Measurements from ENCODE around the gene NLRP1.

NLRP1 gene

GRCh38 chr17:5533486-5534315 is 50.6 kb downstream of the NLRP1 start:
- no peaks in the 10 kb centered on the region for H3K27me3 ChIP-seq (ENCODE audit: control insufficient read depth in 1 of 2, insufficient read depth in 2 of 2, low read length in 2 of 2)
- H3K4me3 ChIP-seq (ENCODE audit: low read length in 2 of 2): no peak overlapping the region
- peaks cover 0 to 2% of the 10 kb centered on the region in 2 donors for H3K36me3 ChIP-seq (ENCODE audit: control insufficient read depth in 2 of 2, insufficient read depth in 2 of 2, low read length in 2 of 2)

GRCh38 chr17:5532581-5532980 is 51.7 kb downstream of the NLRP1 start:
- H3K4me3 ChIP-seq (ENCODE audit: low read length in 2 of 2): no peak overlapping the region
- no peaks in the 10 kb centered on the region for H3K27me3 ChIP-seq (ENCODE audit: control insufficient read depth in 1 of 2, insufficient read depth in 2 of 2, low read length in 2 of 2)
- peaks cover under 1% of the 10 kb centered on the region for H3K4me1 ChIP-seq (ENCODE audit: control insufficient read depth, insufficient read depth, low read length)
- no peak overlapping the region for H3K27ac ChIP-seq (ENCODE audit: low read length)
- peaks cover 0 to 1% of the 10 kb centered on the region in 2 donors for H3K36me3 ChIP-seq (ENCODE audit: control insufficient read depth in 2 of 2, insufficient read depth in 2 of 2, low read length in 2 of 2)
- H3K9ac ChIP-seq (ENCODE audit: low read length in 2 of 2): no peak overlapping the region
- H3K9me3 ChIP-seq (ENCODE audit: control insufficient read depth in 2 of 2, low read length in 2 of 2): no peaks in the 10 kb centered on the region

More at GRCh38 chr17:5533486-5534315, 50.6 kb downstream of the NLRP1 start:
- Histone ChIP-seq H3K9me3 (ENCODE audit: control insufficient read depth in 2 of 2, low read length in 2 of 2) (no peaks in the 10 kb centered on the region), H3K9ac (ENCODE audit: low read length in 2 of 2) (no peak overlapping the region), H3K4me1 (ENCODE audit: control insufficient read depth, insufficient read depth, low read length) (no peaks in the 10 kb centered on the region), H3K27ac (ENCODE audit: low read length) (no peak overlapping the region)

DNA sequence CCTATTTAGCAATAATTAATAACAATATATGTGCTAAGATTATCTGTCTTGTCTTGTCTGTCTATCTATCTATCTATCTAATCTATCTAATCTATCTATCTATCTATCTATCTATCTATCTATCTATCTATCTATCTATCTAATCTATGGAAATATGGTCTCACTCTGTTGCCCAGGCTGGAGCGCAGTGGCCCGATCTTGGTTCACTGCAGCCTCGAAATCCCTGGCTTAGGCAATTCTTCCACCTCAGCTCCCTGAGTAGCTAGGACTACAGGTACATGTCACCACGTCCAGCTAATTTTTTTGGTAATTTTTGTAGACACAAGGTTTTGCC is 53.3 kb downstream of the NLRP1 start:
- Histone ChIP-seq H3K4me3 (ENCODE audit: low read length in 2 of 2) (no peak overlapping the region), H3K9me3 (ENCODE audit: control insufficient read depth in 2 of 2, low read length in 2 of 2) (no peaks in the 10 kb centered on the region), H3K27me3 (ENCODE audit: control insufficient read depth in 1 of 2, insufficient read depth in 2 of 2, low read length in 2 of 2) (no peaks in the 10 kb centered on the region), H3K27ac (ENCODE audit: low read length) (no peak overlapping the region), H3K4me1 (ENCODE audit: control insufficient read depth, insufficient read depth, low read length) (peaks cover 15% of the 10 kb centered on the region), H3K9ac (ENCODE audit: low read length in 2 of 2) (no peak overlapping the region), H3K36me3 (ENCODE audit: control insufficient read depth in 2 of 2, insufficient read depth in 2 of 2, low read length in 2 of 2) (no peaks in the 10 kb centered on the region)

DNA sequence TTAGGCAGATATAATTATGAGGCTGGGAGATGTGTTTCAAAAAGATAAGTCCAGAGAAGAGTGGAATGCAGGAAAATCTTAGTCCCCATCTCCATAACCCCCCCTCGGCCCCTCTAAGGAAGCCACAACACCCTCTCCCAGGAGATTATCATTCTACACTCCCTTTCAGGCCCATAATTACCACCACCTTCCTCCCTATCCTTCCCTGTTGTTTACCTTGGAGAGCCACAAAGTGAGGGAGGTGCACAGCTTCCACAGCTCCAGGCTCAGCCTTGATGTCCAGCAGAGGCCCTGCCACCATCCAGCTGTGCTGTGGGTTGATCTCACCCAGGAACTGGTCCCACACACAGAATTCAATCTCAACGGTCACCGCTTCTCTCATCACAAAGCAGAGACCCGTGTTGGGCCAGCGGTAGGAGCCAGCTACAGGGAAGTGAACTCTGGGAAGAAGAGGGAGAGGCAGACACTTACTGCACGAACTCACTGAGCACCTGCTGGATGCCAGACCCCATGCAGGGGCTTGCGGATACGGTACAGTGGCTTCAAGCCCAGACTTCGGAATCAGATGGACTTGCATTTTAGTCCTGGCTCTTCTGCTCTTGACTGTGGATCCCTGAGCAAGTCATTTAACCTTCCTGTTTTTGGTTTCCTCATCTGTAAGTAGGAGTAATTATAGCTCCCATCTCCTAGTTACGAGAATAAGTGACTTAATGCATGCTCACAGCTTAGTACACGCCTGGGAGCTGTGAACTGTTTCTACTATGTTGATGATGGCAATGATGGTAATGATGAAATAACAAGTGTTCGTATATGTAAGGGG is 53.8 kb downstream of the NLRP1 start:
- H3K27me3 ChIP-seq (ENCODE audit: control insufficient read depth in 1 of 2, insufficient read depth in 2 of 2, low read length in 2 of 2): no peaks in the 10 kb centered on the region
- no peaks in the 10 kb centered on the region for H3K9me3 ChIP-seq (ENCODE audit: control insufficient read depth in 2 of 2, low read length in 2 of 2)
- no peaks in the 10 kb centered on the region for H3K36me3 ChIP-seq (ENCODE audit: control insufficient read depth in 2 of 2, insufficient read depth in 2 of 2, low read length in 2 of 2)
- no peak overlapping the region for H3K27ac ChIP-seq (ENCODE audit: low read length)
- no peak overlapping the region for H3K9ac ChIP-seq (ENCODE audit: low read length in 2 of 2)
- peaks cover 15% of the 10 kb centered on the region for H3K4me1 ChIP-seq (ENCODE audit: control insufficient read depth, insufficient read depth, low read length)
- H3K4me3 ChIP-seq (ENCODE audit: low read length in 2 of 2): no peak overlapping the region

GRCh38 chr17:5527601-5528250 is 56.6 kb downstream of the NLRP1 start:
- H3K9me3 ChIP-seq (ENCODE audit: control insufficient read depth in 2 of 2, low read length in 2 of 2): no peaks in the 10 kb centered on the region
- no peak overlapping the region for H3K9ac ChIP-seq (ENCODE audit: low read length in 2 of 2)
- H3K36me3 ChIP-seq (ENCODE audit: control insufficient read depth in 2 of 2, insufficient read depth in 2 of 2, low read length in 2 of 2): no peaks in the 10 kb centered on the region
- peaks cover 15% of the 10 kb centered on the region for H3K4me1 ChIP-seq (ENCODE audit: control insufficient read depth, insufficient read depth, low read length)
- H3K27me3 ChIP-seq (ENCODE audit: control insufficient read depth in 1 of 2, insufficient read depth in 2 of 2, low read length in 2 of 2): no peaks in the 10 kb centered on the region
- peak overlapping the region; percentile 69 for H3K27ac ChIP-seq (ENCODE audit: low read length)
- H3K4me3 ChIP-seq (ENCODE audit: low read length in 2 of 2): no peak overlapping the region

- H3K4me3 ChIP-seq (ENCODE audit: low read length in 2 of 2): peak overlapping the region in 1 of 2 donors; percentile 29
- H3K27ac ChIP-seq (ENCODE audit: low read length): peak overlapping the region; percentile 69
- H3K9ac ChIP-seq (ENCODE audit: low read length in 2 of 2): peak overlapping the region in 1 of 2 donors; percentile 4
- no peaks in the 10 kb centered on the region for H3K36me3 ChIP-seq (ENCODE audit: control insufficient read depth in 2 of 2, insufficient read depth in 2 of 2, low read length in 2 of 2)
- no peaks in the 10 kb centered on the region for H3K9me3 ChIP-seq (ENCODE audit: control insufficient read depth in 2 of 2, low read length in 2 of 2)
- H3K4me1 ChIP-seq (ENCODE audit: control insufficient read depth, insufficient read depth, low read length): peaks cover 15% of the 10 kb centered on the region
- no peaks in the 10 kb centered on the region for H3K27me3 ChIP-seq (ENCODE audit: control insufficient read depth in 1 of 2, insufficient read depth in 2 of 2, low read length in 2 of 2)
These were observed 57.3 kb downstream of the NLRP1 start for GRCh38 chr17:5526821-5527598.

DNA sequence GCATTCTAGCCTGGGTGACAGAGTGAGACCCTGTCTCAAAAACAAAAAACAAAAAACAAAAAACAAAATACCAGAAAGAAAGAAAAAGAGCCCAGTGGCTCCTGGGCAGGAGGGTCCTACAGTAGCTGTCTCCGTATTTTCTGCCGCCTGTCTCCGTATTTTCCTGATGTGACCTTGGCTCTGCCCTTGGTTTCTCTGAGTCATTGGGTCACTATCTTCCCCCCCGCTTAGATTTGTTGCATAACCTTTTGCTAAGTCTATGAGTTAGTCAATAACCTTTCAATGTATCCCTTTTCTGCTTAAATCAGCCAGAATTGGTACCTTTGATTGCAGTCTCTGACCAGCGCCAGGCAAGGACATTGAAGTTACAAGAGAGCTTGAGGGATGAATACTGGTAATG is 61.1 kb downstream of the NLRP1 start:
- peaks cover 0 to 3% of the 10 kb centered on the region in 2 donors for H3K36me3 ChIP-seq (ENCODE audit: control insufficient read depth in 2 of 2, insufficient read depth in 2 of 2, low read length in 2 of 2)
- H3K9me3 ChIP-seq (ENCODE audit: control insufficient read depth in 2 of 2, low read length in 2 of 2): no peaks in the 10 kb centered on the region
- H3K4me1 ChIP-seq (ENCODE audit: control insufficient read depth, insufficient read depth, low read length): peaks cover 15% of the 10 kb centered on the region
- no peak overlapping the region for H3K27ac ChIP-seq (ENCODE audit: low read length)
- H3K9ac ChIP-seq (ENCODE audit: low read length in 2 of 2): no peak overlapping the region
- no peak overlapping the region for H3K4me3 ChIP-seq (ENCODE audit: low read length in 2 of 2)
- no peaks in the 10 kb centered on the region for H3K27me3 ChIP-seq (ENCODE audit: control insufficient read depth in 1 of 2, insufficient read depth in 2 of 2, low read length in 2 of 2)

- H3K4me3 ChIP-seq (ENCODE audit: low read length in 2 of 2): no peak overlapping the region
- H3K9me3 ChIP-seq (ENCODE audit: control insufficient read depth in 2 of 2, low read length in 2 of 2): no peaks in the 10 kb centered on the region
- no peaks in the 10 kb centered on the region for H3K27me3 ChIP-seq (ENCODE audit: control insufficient read depth in 1 of 2, insufficient read depth in 2 of 2, low read length in 2 of 2)
- no peak overlapping the region for H3K27ac ChIP-seq (ENCODE audit: low read length)
- no peak overlapping the region for H3K9ac ChIP-seq (ENCODE audit: low read length in 2 of 2)
- H3K36me3 ChIP-seq (ENCODE audit: control insufficient read depth in 2 of 2, insufficient read depth in 2 of 2, low read length in 2 of 2): peaks cover 0 to 3% of the 10 kb centered on the region in 2 donors
- peaks cover 14% of the 10 kb centered on the region for H3K4me1 ChIP-seq (ENCODE audit: control insufficient read depth, insufficient read depth, low read length)
These were observed 61.8 kb downstream of the NLRP1 start for GRCh38 chr17:5522476-5522875.

- Histone ChIP-seq H3K27me3 (ENCODE audit: control insufficient read depth in 1 of 2, insufficient read depth in 2 of 2, low read length in 2 of 2) (no peaks in the 10 kb centered on the region), H3K36me3 (ENCODE audit: control insufficient read depth in 2 of 2, insufficient read depth in 2 of 2, low read length in 2 of 2) (peaks cover 0 to 3% of the 10 kb centered on the region in 2 donors), H3K27ac (ENCODE audit: low read length) (no peak overlapping the region), H3K4me3 (ENCODE audit: low read length in 2 of 2) (no peak overlapping the region), H3K9me3 (ENCODE audit: control insufficient read depth in 2 of 2, low read length in 2 of 2) (no peaks in the 10 kb centered on the region), H3K9ac (ENCODE audit: low read length in 2 of 2) (no peak overlapping the region), H3K4me1 (ENCODE audit: control insufficient read depth, insufficient read depth, low read length) (no peaks in the 10 kb centered on the region)
These were observed 68.1 kb downstream of the NLRP1 start for GRCh38 chr17:5516060-5516792.

- no peak overlapping the region for H3K9ac ChIP-seq (ENCODE audit: low read length in 2 of 2)
- no peaks in the 10 kb centered on the region for H3K36me3 ChIP-seq (ENCODE audit: control insufficient read depth in 2 of 2, insufficient read depth in 2 of 2, low read length in 2 of 2)
These were observed 69.3 kb downstream of the NLRP1 start for GRCh38 chr17:5514976-5515375.

More at GRCh38 chr17:5514976-5515375, 69.3 kb downstream of the NLRP1 start:
- Histone ChIP-seq H3K4me3 (ENCODE audit: low read length in 2 of 2) (no peak overlapping the region), H3K9me3 (ENCODE audit: control insufficient read depth in 2 of 2, low read length in 2 of 2) (no peaks in the 10 kb centered on the region), H3K27ac (ENCODE audit: low read length) (no peak overlapping the region), H3K4me1 (ENCODE audit: control insufficient read depth, insufficient read depth, low read length) (no peaks in the 10 kb centered on the region), H3K27me3 (ENCODE audit: control insufficient read depth in 1 of 2, insufficient read depth in 2 of 2, low read length in 2 of 2) (no peaks in the 10 kb centered on the region)
